Measurements from ENCODE around the gene SLC13A3. TPM values are rescaled to one million over a fixed set of nuclear protein-coding genes. Genes with fewer than 3 reads are reported as not detected.

Gene SLC13A3
- polyA plus RNA-seq, 2 of the 4 experiments (the other 2 are of a cell fraction): 0.19 TPM; not detected in 1

GRCh38 chr20:46663531-46663930, 12.3 kb upstream of the SLC13A3 start:
- ChIA-PET CTCF (interaction anchor here (0.6 to 1.4 kb wide), 4 partner anchors 9 to 138 kb away, joined by 4 to 5 read pairs (median 4); no protein-coding TSS in a partner anchor), POLR2A (no interaction called here)
- Histone ChIP-seq H3K9me3 (peaks cover 22% of the 10 kb centered on the region; the same call in 2 of the 3 replicates), H3K4me1 (no peaks in the 10 kb centered on the region), H3K4me2 (no peak overlapping the region), H3K4me3 (no peak overlapping the region), H3K27ac (no peak overlapping the region)
- DNase-seq (ENCODE audit: low read depth in 1 of 2, low spot score in 1 of 2): no peak
- no peak for FAIRE-seq
- no peak for ATAC-seq
- no peak for TF ChIP-seq CBX2 (IDR thresholded peaks at IDR 0.05; ENCODE audit: borderline replicate concordance, low read depth)
- no peak for TF ChIP-seq PBX3 (IDR thresholded peaks at IDR 0.05)
- WGBS (ENCODE audit: missing lambda C conversion rate): 34% methylated on average over 3 of the region's 3 CpGs

GRCh38 chr20:46661659-46662058, 10.4 kb upstream of the SLC13A3 start:
- ATAC-seq: no peak
- no peak overlapping the region for H3K4me2 ChIP-seq
- no peak overlapping the region for H3K27ac ChIP-seq
- no peak for TF ChIP-seq FOSL2 (IDR thresholded peaks at IDR 0.05)
- TF ChIP-seq FOSL2 (CRISPR knock-in tag; IDR thresholded peaks at IDR 0.05): no peak
- TF ChIP-seq GATA3 (IDR thresholded peaks at IDR 0.05; ENCODE audit: borderline replicate concordance): no peak
- TF ChIP-seq HES2 (IDR thresholded peaks at IDR 0.05): no peak
- TF ChIP-seq RARB (CRISPR knock-in tag; IDR thresholded peaks at IDR 0.05): no peak
- TF ChIP-seq RAD21 (conservative IDR thresholded peaks at IDR 0.05 in 1 of 2, IDR thresholded peaks at IDR 0.05 in 1 of 2): no peak
- TF ChIP-seq KDM1A (IDR thresholded peaks at IDR 0.05; ENCODE audit: low read depth): no peak
- TF ChIP-seq EHMT2 (IDR thresholded peaks at IDR 0.05; ENCODE audit: low read depth): no peak
- TF ChIP-seq ZC3H11A (IDR thresholded peaks at IDR 0.05): no peak
- no peak for TF ChIP-seq HOXB13 (CRISPR knock-in tag; IDR thresholded peaks at IDR 0.05; ENCODE audit: low read depth)
- WGBS (ENCODE audit: missing lambda C conversion rate): 63% methylated on average over 1 of the region's 1 CpG
- H3K4me1 ChIP-seq: no peaks in the 10 kb centered on the region
- FAIRE-seq: no peak
- H3K9me3 ChIP-seq: peaks cover 35% of the 10 kb centered on the region; the same call in 2 of the 3 replicates
- no peak overlapping the region for H3K4me3 ChIP-seq
- ChIA-PET CTCF (interaction anchor here (1.1 kb wide), 1 partner anchor 19 kb away, joined by 3 read pairs; no protein-coding TSS in a partner anchor), POLR2A (no interaction called here)
- DNase-seq (ENCODE audit: low read depth in 1 of 2, low spot score in 1 of 2): no peak

- CTCF ChIA-PET: no interaction called here
These were observed 9.2 kb upstream of the SLC13A3 start for GRCh38 chr20:46660487-46660886.

GRCh38 chr20:46657618-46658017, 6.4 kb upstream of the SLC13A3 start:
- ATAC-seq (no peak), FAIRE-seq (no peak), DNase-seq (ENCODE audit: low read depth in 1 of 2, low spot score in 1 of 2) (no peak)
- ChIA-PET CTCF (interaction anchor here (0.9 to 1.2 kb wide), 2 partner anchors 22 to 24 kb away, joined by 3 read pairs; no protein-coding TSS in a partner anchor), POLR2A (no interaction called here)
- no peak overlapping the region for H3K4me2 ChIP-seq
- no peak overlapping the region for H3K4me3 ChIP-seq
- WGBS (ENCODE audit: missing lambda C conversion rate): 19% methylated on average over 7 of the region's 7 CpGs
- H3K27ac ChIP-seq: no peak overlapping the region
- TF ChIP-seq E2F6 (IDR thresholded peaks at IDR 0.05; ENCODE audit: borderline replicate concordance, low read depth): no peak
- TF ChIP-seq POLR2AphosphoS2 (conservative IDR thresholded peaks at IDR 0.05; ENCODE audit: low read length): no peak
- no peak for TF ChIP-seq POLR2A (IDR thresholded peaks at IDR 0.05; ENCODE audit: low read length)
- TF ChIP-seq EP300 (IDR thresholded peaks at IDR 0.05): no peak
- TF ChIP-seq NR3C1 (IDR thresholded peaks at IDR 0.05): no peak
- no peak for TF ChIP-seq JUNB (IDR thresholded peaks at IDR 0.05)
- TF ChIP-seq GATA3 (IDR thresholded peaks at IDR 0.05; ENCODE audit: borderline replicate concordance): no peak
- TF ChIP-seq MYC (IDR thresholded peaks at IDR 0.05; ENCODE audit: borderline replicate concordance, low read length): no peak
- TF ChIP-seq TP53 (CRISPR knock-in tag; IDR thresholded peaks at IDR 0.05): no peak
- no peak for TF ChIP-seq HDAC2 (IDR thresholded peaks at IDR 0.05)
- TF ChIP-seq FOSB (CRISPR knock-in tag; IDR thresholded peaks at IDR 0.05): no peak
- no peak for TF ChIP-seq HOXA7 (CRISPR knock-in tag; IDR thresholded peaks at IDR 0.05)
- no peak for TF ChIP-seq KDM1A (IDR thresholded peaks at IDR 0.05; ENCODE audit: low read depth)
- TF ChIP-seq EHMT2 (IDR thresholded peaks at IDR 0.05; ENCODE audit: low read depth): no peak
- TF ChIP-seq RCOR1 (IDR thresholded peaks at IDR 0.05; ENCODE audit: low read depth, low read length): no peak
- TF ChIP-seq RNF2 (IDR thresholded peaks at IDR 0.05; ENCODE audit: borderline replicate concordance, low read depth): no peak
- no peak for TF ChIP-seq SMC3 (IDR thresholded peaks at IDR 0.05)
- no peaks in the 10 kb centered on the region for H3K4me1 ChIP-seq
- H3K9me3 ChIP-seq: peaks cover 37% of the 10 kb centered on the region; the same call in 2 of the 3 replicates

More at GRCh38 chr20:46660487-46660886, 9.2 kb upstream of the SLC13A3 start:
- no peak overlapping the region for H3K4me3 ChIP-seq
- ATAC-seq: no peak
- H3K9me3 ChIP-seq: peaks cover 37% of the 10 kb centered on the region; the same call in 2 of the 3 replicates
- H3K4me1 ChIP-seq: no peaks in the 10 kb centered on the region
- no peak for FAIRE-seq
- WGBS (ENCODE audit: missing lambda C conversion rate): 3% methylated on average over 4 of the region's 4 CpGs
- POLR2A ChIA-PET: no interaction called here
- no peak for TF ChIP-seq ESRRA (IDR thresholded peaks at IDR 0.05; ENCODE audit: borderline replicate concordance, low read length)
- no peak for TF ChIP-seq PHF8 (IDR thresholded peaks at IDR 0.05; ENCODE audit: borderline replicate concordance, low read depth)
- TF ChIP-seq TP53 (CRISPR knock-in tag; IDR thresholded peaks at IDR 0.05): no peak
- TF ChIP-seq EP300 (IDR thresholded peaks at IDR 0.05): no peak
- TF ChIP-seq SREBF2 (IDR thresholded peaks at IDR 0.05): no peak
- no peak for TF ChIP-seq ZC3H11A (IDR thresholded peaks at IDR 0.05)
- TF ChIP-seq TFCP2L1 (CRISPR knock-in tag; IDR thresholded peaks at IDR 0.05): no peak
- no peak for TF ChIP-seq RAD21 (conservative IDR thresholded peaks at IDR 0.05 in 1 of 2, IDR thresholded peaks at IDR 0.05 in 1 of 2)
- no peak for TF ChIP-seq RCOR1 (IDR thresholded peaks at IDR 0.05; ENCODE audit: low read depth, low read length)
- TF ChIP-seq CBX8 (IDR thresholded peaks at IDR 0.05): no peak
- no peak for TF ChIP-seq CEBPB (IDR thresholded peaks at IDR 0.05)
- no peak for TF ChIP-seq JUNB (IDR thresholded peaks at IDR 0.05)
- TF ChIP-seq ZNF302 (CRISPR knock-in tag; IDR thresholded peaks at IDR 0.05): no peak
- no peak for TF ChIP-seq KDM5A (IDR thresholded peaks at IDR 0.05)
- TF ChIP-seq RARB (CRISPR knock-in tag; IDR thresholded peaks at IDR 0.05): no peak
- no peak for TF ChIP-seq HDAC2 (IDR thresholded peaks at IDR 0.05)
- no peak for TF ChIP-seq HOXB13 (CRISPR knock-in tag; IDR thresholded peaks at IDR 0.05; ENCODE audit: low read depth)
- H3K27ac ChIP-seq: no peak overlapping the region
- no peak overlapping the region for H3K4me2 ChIP-seq
- DNase-seq (ENCODE audit: low read depth in 1 of 2, low spot score in 1 of 2): no peak
